Hippocampal formation (tissue), 2 donors: ENCODE measurements around the gene SLC22A15.

Experiments
- DNase-seq, 2 donors: peaks; one replicate each; lab custom pipeline; 2025; lab: John Stamatoyannopoulos, UW

Gene SLC22A15

GRCh38 chr1:116104667-116105066 is 128.4 kb downstream of the SLC22A15 start:
- no peak for DNase-seq

- no peak for DNase-seq
Observed at GRCh38 chr1:116105996-116106395, 129.7 kb downstream of the SLC22A15 start.

- DNase-seq: no peak
Observed at GRCh38 chr1:116106646-116107045, 130.3 kb downstream of the SLC22A15 start.

GRCh38 chr1:116107371-116107770 is 131.1 kb downstream of the SLC22A15 start:
- DNase-seq: no peak

GRCh38 chr1:116110567-116111523 is 134.5 kb downstream of the SLC22A15 start, which contains the start of gene MAB21L3:
MAB21L3 (plus strand) TSS chr1:116111399; CDS start chr1:116112616, 1,217 bp downstream.
- DNase-seq: no peak

GRCh38 chr1:116111524-116112021 is 135.3 kb downstream of the SLC22A15 start:
- DNase-seq: no peak

- DNase-seq: no peak
Observed at GRCh38 chr1:116112388-116113140, 136.3 kb downstream of the SLC22A15 start.

- DNase-seq: no peak
Observed at GRCh38 chr1:116113615-116114014, 137.3 kb downstream of the SLC22A15 start.

GRCh38 chr1:116115476-116116439 is 139.4 kb downstream of the SLC22A15 start:
- DNase-seq: no peak

GRCh38 chr1:116118471-116118870 is 142.2 kb downstream of the SLC22A15 start:
- DNase-seq: no peak
